Measurements from ENCODE around the gene ZNF648.
"Not testable (repeated sequence)": the region's sequence is repeated elsewhere in the genome, so short reads cannot be mapped to it uniquely, and the experiment has no call there.

GRCh38 chr1:182045481-182045880 is 16.0 kb downstream of the ZNF648 start:
- TF ChIP-seq CTCF, EZH2, EZH2phosphoT487 (IDR thresholded peaks at IDR 0.05): not testable (repeated sequence)
